Amniotic stem cell (primary cell): ENCODE measurements around the gene GPC2.
A peak's percentile ranks its signal among the peaks of the same experiment; 100 is the strongest.
"Not testable (repeated sequence)": the region's sequence is repeated elsewhere in the genome, so short reads cannot be mapped to it uniquely, and the experiment has no call there.

ENCODE experiments used
- DNase-seq: peaks from one replicate; lab custom pipeline; 2025; lab: John Stamatoyannopoulos, UW

The GPC2 gene

GRCh38 chr7:100177045-100178001 lies at the start of gene GPC2, which contains the start of gene STAG3:
Gene GPC2 (minus strand): TSS chr7:100177381. CDS start chr7:100177199, 182 bp downstream.
Gene STAG3 (plus strand): TSS chr7:100177918. CDS start chr7:100180557, 2,639 bp downstream.
- peak; percentile 92 for DNase-seq

- not testable (repeated sequence) for DNase-seq
These were observed 47.7 kb upstream of the GPC2 start for GRCh38 chr7:100224891-100225290.

GRCh38 chr7:100223376-100223927 lies 46.3 kb upstream of the GPC2 start:
- not testable (repeated sequence) for DNase-seq

- DNase-seq, result no peak
These were observed 45.4 kb upstream of the GPC2 start for GRCh38 chr7:100222445-100223132.

- no peak for DNase-seq
These were observed 44.7 kb upstream of the GPC2 start for GRCh38 chr7:100221767-100222444.

GRCh38 chr7:100221231-100221718 lies 44.1 kb upstream of the GPC2 start:
- DNase-seq, result no peak

GRCh38 chr7:100220586-100221230 lies 43.5 kb upstream of the GPC2 start:
- no peak for DNase-seq

GRCh38 chr7:100219801-100220585 lies 42.8 kb upstream of the GPC2 start, which contains the start of gene PVRIG:
Gene PVRIG (plus strand): TSS chr7:100219949. CDS start chr7:100219971, 22 bp downstream.
- DNase-seq, result not testable (repeated sequence)

GRCh38 chr7:100219271-100219737 lies 42.1 kb upstream of the GPC2 start:
- DNase-seq, result no peak

- not testable (repeated sequence) for DNase-seq
These were observed 40.8 kb upstream of the GPC2 start for GRCh38 chr7:100217934-100218333.

- DNase-seq, result no peak
These were observed 38.7 kb upstream of the GPC2 start for GRCh38 chr7:100215895-100216294.

- DNase-seq, result not testable (repeated sequence)
These were observed 37.2 kb upstream of the GPC2 start for GRCh38 chr7:100214356-100214755.

- no peak for DNase-seq
These were observed 36.5 kb upstream of the GPC2 start for GRCh38 chr7:100213672-100214071.

GRCh38 chr7:100212631-100213286 lies 35.6 kb upstream of the GPC2 start:
- DNase-seq, result no peak

GRCh38 chr7:100211342-100211780 lies 34.2 kb upstream of the GPC2 start:
- no peak for DNase-seq

GRCh38 chr7:100210805-100211204 lies 33.6 kb upstream of the GPC2 start:
- DNase-seq, result no peak

GRCh38 chr7:100209493-100209892 lies 32.3 kb upstream of the GPC2 start:
- DNase-seq, result no peak

GRCh38 chr7:100208911-100209408 lies 31.8 kb upstream of the GPC2 start:
- DNase-seq, result no peak

GRCh38 chr7:100204454-100204853 lies 27.3 kb upstream of the GPC2 start:
- no peak for DNase-seq
